ENCODE data around the gene AGFG2. TPM values are rescaled to one million over a fixed set of nuclear protein-coding genes. Genes with fewer than 3 reads are reported as not detected.

Gene AGFG2
- total and polyA plus RNA-seq, 2 of the 13 experiments (the other 11 are each of a cell fraction or from before 2014, with no cell fraction given) = 125 to 132 TPM

DNA sequence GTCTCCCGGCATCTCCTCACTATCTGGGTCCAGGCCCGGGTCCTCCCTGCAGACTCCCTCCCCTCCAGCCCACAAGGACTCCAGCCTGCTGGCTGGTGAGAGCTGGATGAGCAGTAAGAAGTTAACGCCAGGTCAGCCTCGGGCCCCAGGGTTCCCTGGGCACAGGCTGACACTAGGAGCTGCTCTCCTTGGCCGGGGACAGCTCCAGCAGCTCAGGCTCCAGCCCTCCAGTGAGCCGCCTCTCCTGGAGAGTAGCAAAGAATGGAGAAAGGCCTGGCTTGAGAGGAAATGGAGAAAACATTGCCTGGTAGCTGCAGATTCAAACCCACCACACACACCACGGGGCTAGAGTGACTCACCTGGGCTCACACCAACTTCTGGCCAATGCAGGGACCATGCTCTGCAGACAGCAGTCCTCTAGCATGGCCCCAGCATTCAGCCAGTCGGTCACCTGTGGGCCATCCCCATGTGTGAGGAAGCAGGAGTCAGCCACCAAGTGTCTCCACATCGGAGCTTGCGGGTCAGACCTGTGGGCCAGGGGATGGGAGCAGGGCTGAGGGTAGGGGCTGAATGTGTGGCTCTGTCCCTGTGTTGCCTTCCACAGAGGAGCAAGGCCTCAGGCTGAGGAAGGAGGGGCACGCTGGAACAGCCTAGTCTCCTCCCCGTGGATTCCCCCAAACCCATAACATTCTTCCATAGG, 28.2 kb downstream of the AGFG2 start (continued):
- TF ChIP-seq, protein P1, sequence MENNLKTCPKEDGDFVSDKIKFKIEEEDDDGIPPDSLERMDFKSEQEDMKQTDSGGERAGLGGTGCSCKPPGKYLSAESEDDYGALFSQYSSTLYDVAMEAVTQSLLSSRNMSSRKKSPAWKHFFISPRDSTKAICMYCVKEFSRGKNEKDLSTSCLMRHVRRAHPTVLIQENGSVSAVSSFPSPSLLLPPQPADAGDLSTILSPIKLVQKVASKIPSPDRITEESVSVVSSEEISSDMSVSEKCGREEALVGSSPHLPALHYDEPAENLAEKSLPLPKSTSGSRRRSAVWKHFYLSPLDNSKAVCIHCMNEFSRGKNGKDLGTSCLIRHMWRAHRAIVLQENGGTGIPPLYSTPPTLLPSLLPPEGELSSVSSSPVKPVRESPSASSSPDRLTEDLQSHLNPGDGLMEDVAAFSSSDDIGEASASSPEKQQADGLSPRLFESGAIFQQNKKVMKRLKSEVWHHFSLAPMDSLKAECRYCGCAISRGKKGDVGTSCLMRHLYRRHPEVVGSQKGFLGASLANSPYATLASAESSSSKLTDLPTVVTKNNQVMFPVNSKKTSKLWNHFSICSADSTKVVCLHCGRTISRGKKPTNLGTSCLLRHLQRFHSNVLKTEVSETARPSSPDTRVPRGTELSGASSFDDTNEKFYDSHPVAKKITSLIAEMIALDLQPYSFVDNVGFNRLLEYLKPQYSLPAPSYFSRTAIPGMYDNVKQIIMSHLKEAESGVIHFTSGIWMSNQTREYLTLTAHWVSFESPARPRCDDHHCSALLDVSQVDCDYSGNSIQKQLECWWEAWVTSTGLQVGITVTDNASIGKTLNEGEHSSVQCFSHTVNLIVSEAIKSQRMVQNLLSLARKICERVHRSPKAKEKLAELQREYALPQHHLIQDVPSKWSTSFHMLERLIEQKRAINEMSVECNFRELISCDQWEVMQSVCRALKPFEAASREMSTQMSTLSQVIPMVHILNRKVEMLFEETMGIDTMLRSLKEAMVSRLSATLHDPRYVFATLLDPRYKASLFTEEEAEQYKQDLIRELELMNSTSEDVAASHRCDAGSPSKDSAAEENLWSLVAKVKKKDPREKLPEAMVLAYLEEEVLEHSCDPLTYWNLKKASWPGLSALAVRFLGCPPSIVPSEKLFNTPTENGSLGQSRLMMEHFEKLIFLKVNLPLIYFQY (CRISPR knock-in tag; IDR thresholded peaks at IDR 0.05; ENCODE audit: borderline replicate concordance) = no peak
- TF ChIP-seq, protein P2, sequence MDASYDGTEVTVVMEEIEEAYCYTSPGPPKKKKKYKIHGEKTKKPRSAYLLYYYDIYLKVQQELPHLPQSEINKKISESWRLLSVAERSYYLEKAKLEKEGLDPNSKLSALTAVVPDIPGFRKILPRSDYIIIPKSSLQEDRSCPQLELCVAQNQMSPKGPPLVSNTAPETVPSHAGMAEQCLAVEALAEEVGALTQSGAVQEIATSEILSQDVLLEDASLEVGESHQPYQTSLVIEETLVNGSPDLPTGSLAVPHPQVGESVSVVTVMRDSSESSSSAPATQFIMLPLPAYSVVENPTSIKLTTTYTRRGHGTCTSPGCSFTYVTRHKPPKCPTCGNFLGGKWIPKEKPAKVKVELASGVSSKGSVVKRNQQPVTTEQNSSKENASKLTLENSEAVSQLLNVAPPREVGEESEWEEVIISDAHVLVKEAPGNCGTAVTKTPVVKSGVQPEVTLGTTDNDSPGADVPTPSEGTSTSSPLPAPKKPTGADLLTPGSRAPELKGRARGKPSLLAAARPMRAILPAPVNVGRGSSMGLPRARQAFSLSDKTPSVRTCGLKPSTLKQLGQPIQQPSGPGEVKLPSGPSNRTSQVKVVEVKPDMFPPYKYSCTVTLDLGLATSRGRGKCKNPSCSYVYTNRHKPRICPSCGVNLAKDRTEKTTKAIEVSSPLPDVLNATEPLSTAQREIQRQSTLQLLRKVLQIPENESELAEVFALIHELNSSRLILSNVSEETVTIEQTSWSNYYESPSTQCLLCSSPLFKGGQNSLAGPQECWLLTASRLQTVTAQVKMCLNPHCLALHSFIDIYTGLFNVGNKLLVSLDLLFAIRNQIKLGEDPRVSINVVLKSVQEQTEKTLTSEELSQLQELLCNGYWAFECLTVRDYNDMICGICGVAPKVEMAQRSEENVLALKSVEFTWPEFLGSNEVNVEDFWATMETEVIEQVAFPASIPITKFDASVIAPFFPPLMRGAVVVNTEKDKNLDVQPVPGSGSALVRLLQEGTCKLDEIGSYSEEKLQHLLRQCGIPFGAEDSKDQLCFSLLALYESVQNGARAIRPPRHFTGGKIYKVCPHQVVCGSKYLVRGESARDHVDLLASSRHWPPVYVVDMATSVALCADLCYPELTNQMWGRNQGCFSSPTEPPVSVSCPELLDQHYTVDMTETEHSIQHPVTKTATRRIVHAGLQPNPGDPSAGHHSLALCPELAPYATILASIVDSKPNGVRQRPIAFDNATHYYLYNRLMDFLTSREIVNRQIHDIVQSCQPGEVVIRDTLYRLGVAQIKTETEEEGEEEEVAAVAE (CRISPR knock-in tag; IDR thresholded peaks at IDR 0.05; ENCODE audit: borderline replicate concordance) = no peak
- TF ChIP-seq CHD4 (IDR thresholded peaks at IDR 0.05; ENCODE audit: borderline replicate concordance, low read length) = no peak
- TF ChIP-seq NR1H2 (CRISPR knock-in tag; IDR thresholded peaks at IDR 0.05; ENCODE audit: borderline replicate concordance, low read depth) = no peak
- TF ChIP-seq ZNF652 (CRISPR knock-in tag; IDR thresholded peaks at IDR 0.05; ENCODE audit: borderline replicate concordance, low read depth) = no peak
- TF ChIP-seq, protein P3, sequence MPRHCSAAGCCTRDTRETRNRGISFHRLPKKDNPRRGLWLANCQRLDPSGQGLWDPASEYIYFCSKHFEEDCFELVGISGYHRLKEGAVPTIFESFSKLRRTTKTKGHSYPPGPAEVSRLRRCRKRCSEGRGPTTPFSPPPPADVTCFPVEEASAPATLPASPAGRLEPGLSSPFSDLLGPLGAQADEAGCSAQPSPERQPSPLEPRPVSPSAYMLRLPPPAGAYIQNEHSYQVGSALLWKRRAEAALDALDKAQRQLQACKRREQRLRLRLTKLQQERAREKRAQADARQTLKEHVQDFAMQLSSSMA (CRISPR knock-in tag; IDR thresholded peaks at IDR 0.05) = no peak
- no peak for TF ChIP-seq MAFF (IDR thresholded peaks at IDR 0.05; ENCODE audit: low read depth, low read length)
- TF ChIP-seq, protein P4, sequence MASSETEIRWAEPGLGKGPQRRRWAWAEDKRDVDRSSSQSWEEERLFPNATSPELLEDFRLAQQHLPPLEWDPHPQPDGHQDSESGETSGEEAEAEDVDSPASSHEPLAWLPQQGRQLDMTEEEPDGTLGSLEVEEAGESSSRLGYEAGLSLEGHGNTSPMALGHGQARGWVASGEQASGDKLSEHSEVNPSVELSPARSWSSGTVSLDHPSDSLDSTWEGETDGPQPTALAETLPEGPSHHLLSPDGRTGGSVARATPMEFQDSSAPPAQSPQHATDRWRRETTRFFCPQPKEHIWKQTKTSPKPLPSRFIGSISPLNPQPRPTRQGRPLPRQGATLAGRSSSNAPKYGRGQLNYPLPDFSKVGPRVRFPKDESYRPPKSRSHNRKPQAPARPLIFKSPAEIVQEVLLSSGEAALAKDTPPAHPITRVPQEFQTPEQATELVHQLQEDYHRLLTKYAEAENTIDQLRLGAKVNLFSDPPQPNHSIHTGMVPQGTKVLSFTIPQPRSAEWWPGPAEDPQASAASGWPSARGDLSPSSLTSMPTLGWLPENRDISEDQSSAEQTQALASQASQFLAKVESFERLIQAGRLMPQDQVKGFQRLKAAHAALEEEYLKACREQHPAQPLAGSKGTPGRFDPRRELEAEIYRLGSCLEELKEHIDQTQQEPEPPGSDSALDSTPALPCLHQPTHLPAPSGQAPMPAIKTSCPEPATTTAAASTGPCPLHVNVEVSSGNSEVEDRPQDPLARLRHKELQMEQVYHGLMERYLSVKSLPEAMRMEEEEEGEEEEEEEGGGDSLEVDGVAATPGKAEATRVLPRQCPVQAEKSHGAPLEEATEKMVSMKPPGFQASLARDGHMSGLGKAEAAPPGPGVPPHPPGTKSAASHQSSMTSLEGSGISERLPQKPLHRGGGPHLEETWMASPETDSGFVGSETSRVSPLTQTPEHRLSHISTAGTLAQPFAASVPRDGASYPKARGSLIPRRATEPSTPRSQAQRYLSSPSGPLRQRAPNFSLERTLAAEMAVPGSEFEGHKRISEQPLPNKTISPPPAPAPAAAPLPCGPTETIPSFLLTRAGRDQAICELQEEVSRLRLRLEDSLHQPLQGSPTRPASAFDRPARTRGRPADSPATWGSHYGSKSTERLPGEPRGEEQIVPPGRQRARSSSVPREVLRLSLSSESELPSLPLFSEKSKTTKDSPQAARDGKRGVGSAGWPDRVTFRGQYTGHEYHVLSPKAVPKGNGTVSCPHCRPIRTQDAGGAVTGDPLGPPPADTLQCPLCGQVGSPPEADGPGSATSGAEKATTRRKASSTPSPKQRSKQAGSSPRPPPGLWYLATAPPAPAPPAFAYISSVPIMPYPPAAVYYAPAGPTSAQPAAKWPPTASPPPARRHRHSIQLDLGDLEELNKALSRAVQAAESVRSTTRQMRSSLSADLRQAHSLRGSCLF (CRISPR knock-in tag; IDR thresholded peaks at IDR 0.05; ENCODE audit: borderline replicate concordance) = no peak
- peak; percentile 53 for TF ChIP-seq RBM22 (optimal IDR thresholded peaks at IDR 0.05; ENCODE audit: low read length)
- TF ChIP-seq ETV6 (CRISPR knock-in tag; conservative IDR thresholded peaks at IDR 0.05) = 0 out of 2 replicates have a peak, but pooled peaks have one; percentile 14
- TF ChIP-seq MEF2D (CRISPR knock-in tag; IDR thresholded peaks at IDR 0.05) = 0 out of 2 replicates have a peak, but pooled peaks have one; percentile 11
- TF ChIP-seq ZNF350 (CRISPR knock-in tag; IDR thresholded peaks at IDR 0.05; ENCODE audit: borderline replicate concordance, low read depth) = no peak
- no peak for TF ChIP-seq YEATS4 (CRISPR knock-in tag; IDR thresholded peaks at IDR 0.05; ENCODE audit: borderline replicate concordance)
- no peak for TF ChIP-seq MXD4 (CRISPR knock-in tag; IDR thresholded peaks at IDR 0.05)
- TF ChIP-seq ZNF550 (CRISPR knock-in tag; IDR thresholded peaks at IDR 0.05; ENCODE audit: borderline replicate concordance) = no peak
